GM18505 (cell line): ENCODE results near the gene PADI2.

Experiments used
- ATAC-seq: cut with Tn5 transposase; IDR thresholded peaks from one replicate; pipeline ENCODE4 v1.9.1; 2021; ENCODE audit not compliant: unreplicated experiment
- POLR2A ChIP-seq: IDR thresholded peaks from 4 replicates; pipeline ENCODE4 v1.6.1; 2011; ENCODE audit warnings: borderline replicate concordance; ENCODE audit not compliant: insufficient read depth, insufficient read length; ENCODE audit errors: extremely low read depth

The PADI2 gene

GRCh38 chr1:17043676-17044075 is 75.6 kb downstream of the PADI2 start:
- no peak for TF ChIP-seq POLR2A
- no peak for ATAC-seq

DNA sequence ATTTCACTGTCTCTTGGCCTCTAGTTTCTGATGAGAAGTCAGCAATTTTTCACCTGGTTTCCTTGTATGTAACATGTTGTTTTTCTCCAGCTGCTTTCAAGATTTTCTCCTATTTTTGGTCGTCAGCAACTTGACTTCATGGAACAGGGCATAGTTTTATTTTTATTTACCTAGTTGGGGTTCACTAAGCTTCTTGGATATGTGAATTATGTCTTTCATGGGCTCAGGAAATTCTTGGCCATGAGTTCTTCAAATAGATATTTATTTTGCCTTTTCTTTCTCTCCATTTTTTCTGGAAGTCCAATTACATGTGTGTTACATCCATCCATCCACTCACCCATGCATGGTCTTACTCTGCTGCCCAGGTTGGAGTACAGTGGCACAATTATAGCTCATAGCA is 79.1 kb downstream of the PADI2 start:
- no peak for ATAC-seq
- TF ChIP-seq POLR2A, result no peak

GRCh38 chr1:17039522-17039921 is 79.7 kb downstream of the PADI2 start:
- ATAC-seq, result no peak
- TF ChIP-seq POLR2A, result no peak

DNA sequence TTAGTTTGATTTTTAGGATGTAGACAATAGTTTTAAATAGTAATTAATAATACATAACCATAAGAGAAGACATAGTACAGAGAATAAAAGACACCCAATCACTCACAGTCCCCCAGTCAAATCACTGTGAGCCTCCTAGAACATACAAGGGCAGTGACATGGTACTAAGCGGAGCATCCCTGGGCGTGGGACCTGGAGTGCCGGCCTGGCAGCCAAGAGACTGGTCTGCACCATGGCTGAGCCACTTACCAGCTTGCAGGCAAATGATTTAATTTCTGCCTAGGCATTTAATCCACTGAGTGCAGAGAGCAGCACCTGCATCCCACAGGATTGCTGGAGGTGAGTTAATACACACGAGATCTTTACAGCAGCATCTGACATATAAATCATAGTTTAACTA is 85.8 kb downstream of the PADI2 start:
- no peak for TF ChIP-seq POLR2A
- ATAC-seq, result no peak

DNA sequence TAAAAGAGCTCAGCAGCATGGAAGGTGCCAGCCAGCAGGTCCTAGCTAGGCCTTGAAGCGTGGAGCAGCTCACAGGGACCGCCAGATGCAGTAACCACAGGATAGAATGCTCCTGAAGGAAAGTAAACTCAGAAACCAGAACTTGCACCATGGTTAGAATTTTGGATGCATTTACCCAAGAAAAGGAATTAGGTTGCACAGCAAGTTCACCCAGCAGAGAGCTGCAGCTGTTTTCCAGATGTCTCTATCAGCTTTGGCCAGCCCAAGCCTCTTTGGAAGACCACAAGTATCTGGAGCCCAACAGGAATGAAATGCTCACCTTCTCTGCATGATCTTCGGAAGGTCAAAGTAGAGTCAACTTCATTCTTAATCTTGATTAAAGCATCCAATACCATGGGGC is 86.5 kb downstream of the PADI2 start:
- ATAC-seq, result no peak
- TF ChIP-seq POLR2A, result no peak

DNA sequence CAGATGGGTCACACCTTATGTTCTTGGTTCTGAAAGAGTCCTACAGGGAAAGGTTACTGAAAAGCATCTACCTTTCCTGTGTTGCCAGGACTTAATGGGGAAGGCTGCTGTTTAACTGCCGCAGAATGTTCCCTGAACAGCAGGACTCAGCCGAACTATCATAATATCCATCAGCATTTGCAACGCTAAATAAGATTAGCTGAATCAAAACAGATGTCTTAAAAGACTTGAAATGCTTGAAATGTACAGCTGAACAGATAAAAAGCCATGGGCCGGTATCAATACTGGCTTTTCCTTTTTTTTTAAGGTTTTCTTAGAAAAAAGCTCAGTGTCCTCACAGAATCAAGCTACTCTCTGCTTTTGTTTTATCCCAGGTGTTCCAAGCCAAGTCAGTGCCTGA is 87.8 kb downstream of the PADI2 start:
- no peak for TF ChIP-seq POLR2A

GRCh38 chr1:17030206-17030605 is 89.0 kb downstream of the PADI2 start:
- TF ChIP-seq POLR2A, result no peak
- ATAC-seq, result no peak

More for the DNA sequence above, 87.8 kb downstream of the PADI2 start:
- ATAC-seq, result no peak

DNA sequence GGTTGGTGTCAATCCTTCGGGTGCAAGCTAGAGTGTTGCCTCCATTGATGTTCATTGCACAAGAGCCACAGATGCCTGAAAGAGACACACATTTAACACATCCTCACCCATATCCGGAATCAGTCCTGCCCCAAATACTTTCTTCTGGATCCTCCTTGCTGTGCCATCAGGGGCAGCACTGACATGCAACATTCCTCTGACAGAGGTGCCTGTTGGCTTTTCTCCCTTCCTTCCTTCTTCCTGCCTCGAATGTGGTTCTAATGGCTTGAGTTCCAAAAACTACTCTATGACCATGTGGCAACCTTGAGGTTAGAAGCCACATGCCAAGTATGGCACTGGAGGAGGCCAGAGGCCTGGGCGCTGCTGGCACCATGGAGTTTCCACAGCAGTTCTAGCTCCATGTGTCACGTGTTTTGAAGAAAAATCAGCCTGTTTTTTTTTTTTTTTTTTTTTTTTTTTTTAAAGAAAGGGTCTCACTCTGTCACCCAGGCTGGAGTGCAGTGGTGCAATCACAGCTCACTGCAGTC is 90.5 kb downstream of the PADI2 start:
- ATAC-seq, result no peak
- no peak for TF ChIP-seq POLR2A

GRCh38 chr1:17027900-17028299 is 91.4 kb downstream of the PADI2 start:
- TF ChIP-seq POLR2A, result no peak
- no peak for ATAC-seq

GRCh38 chr1:17027403-17027802 is 91.8 kb downstream of the PADI2 start:
- TF ChIP-seq POLR2A, result no peak
- no peak for ATAC-seq

- TF ChIP-seq POLR2A, result no peak
- no peak for ATAC-seq
Observed at GRCh38 chr1:17024721-17025120, 94.5 kb downstream of the PADI2 start.

DNA sequence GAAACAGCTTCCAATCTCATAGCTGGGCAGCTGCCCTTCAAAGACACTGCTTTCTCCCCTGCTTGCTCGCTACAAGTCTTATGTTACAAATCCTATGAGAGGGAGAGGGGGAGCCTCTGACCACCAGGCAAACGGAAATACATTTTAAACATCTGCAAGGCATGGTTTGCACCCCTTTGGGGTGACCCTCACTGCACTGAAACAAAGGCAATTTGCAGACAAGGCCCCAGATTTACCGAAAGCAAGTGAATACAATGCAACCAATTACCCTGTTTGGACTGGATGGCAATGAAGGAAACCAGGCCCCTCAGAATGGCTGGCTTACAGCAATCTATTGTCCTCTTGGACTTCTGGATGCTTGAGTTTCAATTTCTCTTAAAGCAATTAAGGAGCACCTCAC is 95.7 kb downstream of the PADI2 start:
- TF ChIP-seq POLR2A, result no peak
- ATAC-seq, result no peak

DNA sequence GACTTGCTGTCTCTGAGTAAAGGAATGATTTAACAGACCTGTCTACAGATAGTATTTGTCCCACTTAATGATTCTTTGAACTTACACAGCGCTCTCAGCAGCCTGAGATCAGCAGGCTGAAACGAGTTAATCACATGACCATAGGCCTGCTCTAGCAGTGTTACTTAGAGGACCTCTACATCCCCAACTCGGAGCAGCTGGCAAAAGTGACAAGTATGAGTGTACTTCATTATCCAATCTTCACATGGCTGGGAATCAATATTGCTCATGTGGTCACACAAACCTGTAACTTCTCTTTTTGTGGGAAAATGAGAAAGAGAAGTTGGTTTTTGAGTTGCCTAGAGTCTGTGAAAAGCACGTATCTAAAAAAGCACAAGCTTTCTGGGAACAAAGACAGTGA is 96.1 kb downstream of the PADI2 start:
- TF ChIP-seq POLR2A, result no peak
- ATAC-seq, result no peak

GRCh38 chr1:17021896-17022295 is 97.4 kb downstream of the PADI2 start:
- ATAC-seq, result no peak
- no peak for TF ChIP-seq POLR2A

- no peak for ATAC-seq
- TF ChIP-seq POLR2A, result no peak
Observed at GRCh38 chr1:17020502-17020901, 98.7 kb downstream of the PADI2 start.
